ENCODE data around the gene ASPG. TPM values are rescaled to one million over a fixed set of nuclear protein-coding genes. Genes with fewer than 3 reads are reported as not detected.

The ASPG gene
- total RNA-seq, 4 donors from 2014 or later, result 1.5 to 2.0 (median 1.9) TPM; not detected in 1

- DNase-seq (ENCODE audit: low spot score), result no peak
- no peak for TF ChIP-seq CTCF (IDR thresholded peaks at IDR 0.05)
Observed at GRCh38 chr14:104111301-104112112, 26.0 kb downstream of the ASPG start.

GRCh38 chr14:104112113-104112505 lies 26.6 kb downstream of the ASPG start:
- TF ChIP-seq CTCF (IDR thresholded peaks at IDR 0.05), result no peak
- no peak for ATAC-seq (ENCODE audit: low FRiP score)
- no peak for DNase-seq (ENCODE audit: low spot score)

More at GRCh38 chr14:104111301-104112112, 26.0 kb downstream of the ASPG start:
- ATAC-seq (ENCODE audit: low FRiP score), result no peak

- no peak for TF ChIP-seq CTCF (IDR thresholded peaks at IDR 0.05)
- DNase-seq (ENCODE audit: low spot score), result no peak
- no peak for ATAC-seq (ENCODE audit: low FRiP score)
Observed at GRCh38 chr14:104112609-104113571, 27.4 kb downstream of the ASPG start.

GRCh38 chr14:104113631-104114420 lies 28.3 kb downstream of the ASPG start:
- ATAC-seq (ENCODE audit: low FRiP score), result no peak
- no peak for TF ChIP-seq CTCF (IDR thresholded peaks at IDR 0.05)
- no peak for DNase-seq (ENCODE audit: low spot score)

- no peak for ATAC-seq (ENCODE audit: low FRiP score)
- TF ChIP-seq CTCF (IDR thresholded peaks at IDR 0.05), result no peak
- DNase-seq (ENCODE audit: low spot score), result no peak
Observed at GRCh38 chr14:104114421-104115130, 29.1 kb downstream of the ASPG start.

GRCh38 chr14:104115131-104115600 lies 29.7 kb downstream of the ASPG start:
- no peak for DNase-seq (ENCODE audit: low spot score)
- ATAC-seq (ENCODE audit: low FRiP score), result no peak
- no peak for TF ChIP-seq CTCF (IDR thresholded peaks at IDR 0.05)

All from omental fat pad (tissue), 4 donors.